H9 (cell line): ENCODE measurements around the gene GP1BB. TPM values are rescaled to one million over a fixed set of nuclear protein-coding genes. Genes with fewer than 3 reads are reported as not detected.

ENCODE experiments used
- DNase-seq: peaks from one replicate; pipeline ENCODE4 v3.0.0-alpha.2; 2017
- H2AFZ ChIP-seq: one replicate; pipeline ENCODE4 v1.6.1; 2013; ENCODE audit warnings: mild to moderate bottlenecking, low read length, control low read depth, moderate library complexity
- H2AK5ac ChIP-seq: 2 replicates; pipeline ENCODE4 v1.6.1; 2013; ENCODE audit warnings: low read length, control low read depth, mixed read lengths; ENCODE audit not compliant: insufficient read length
- H2BK120ac ChIP-seq: one replicate; pipeline ENCODE4 v1.6.1; 2013; ENCODE audit warnings: low read depth, mild to moderate bottlenecking, low read length, control low read depth, inconsistent platforms; ENCODE audit not compliant: poor library complexity, severe bottlenecking
- H2BK12ac ChIP-seq: 2 replicates; pipeline ENCODE4 v1.6.1; 2013; ENCODE audit warnings: low read length, control low read depth, mixed read lengths, low read depth; ENCODE audit not compliant: insufficient read length
- H2BK15ac ChIP-seq: 2 replicates; pipeline ENCODE4 v1.6.1; 2013; ENCODE audit warnings: low read depth, low read length, control low read depth
- H2BK20ac ChIP-seq: one replicate; pipeline ENCODE4 v1.6.1; 2013; ENCODE audit warnings: low read depth, mild to moderate bottlenecking, low read length, control low read depth, inconsistent platforms; ENCODE audit not compliant: poor library complexity, severe bottlenecking
- H2BK5ac ChIP-seq: 2 replicates; pipeline ENCODE4 v1.6.1; 2013; ENCODE audit warnings: low read length, control low read depth, mixed read lengths; ENCODE audit not compliant: insufficient read length
- H3K14ac ChIP-seq: 2 replicates; pipeline ENCODE4 v1.6.1; 2013; ENCODE audit warnings: low read length, control low read depth; ENCODE audit not compliant: insufficient read depth
- H3K18ac ChIP-seq: 2 replicates; pipeline ENCODE4 v1.6.1; 2013; ENCODE audit warnings: low read depth, mild to moderate bottlenecking, mixed read lengths, low read length, control low read depth; ENCODE audit not compliant: insufficient read length
- H3K23ac ChIP-seq: 2 replicates; pipeline ENCODE4 v1.6.1; 2013; ENCODE audit warnings: low read length, control low read depth, mixed read lengths, low read depth; ENCODE audit not compliant: insufficient read length
- H3K23me2 ChIP-seq: 2 replicates; pipeline ENCODE4 v1.6.1; 2013; ENCODE audit warnings: low read depth, mild to moderate bottlenecking, mixed read lengths, low read length, control low read depth; ENCODE audit not compliant: insufficient read length, poor library complexity, severe bottlenecking
- H3K27ac ChIP-seq: 2 replicates; pipeline ENCODE4 v1.5.1; 2013; ENCODE audit warnings: low read length, control low read depth, mixed read lengths, low read depth; ENCODE audit not compliant: insufficient read length
- H3K27me3 ChIP-seq: 2 replicates; pipeline ENCODE4 v1.6.1; 2013; ENCODE audit warnings: low read length, control low read depth, inconsistent platforms; ENCODE audit not compliant: insufficient read depth
- H3K4ac ChIP-seq: 2 replicates; pipeline ENCODE4 v1.6.1; 2013; ENCODE audit warnings: low read depth, mild to moderate bottlenecking, control low read depth, inconsistent platforms, low read length, moderate library complexity
- H3K4me1 ChIP-seq: 2 replicates; pipeline ENCODE4 v1.6.1; 2013; ENCODE audit warnings: low read length, control low read depth, inconsistent platforms; ENCODE audit not compliant: insufficient read depth
- H3K4me2 ChIP-seq: 2 replicates; pipeline ENCODE4 v1.6.1; 2013; ENCODE audit warnings: low read length, control low read depth, mixed read lengths; ENCODE audit not compliant: insufficient read length, insufficient read depth
- H3K56ac ChIP-seq: 2 replicates; pipeline ENCODE4 v1.6.1; 2013; ENCODE audit warnings: low read depth, mild to moderate bottlenecking, mixed read lengths, low read length, control low read depth; ENCODE audit not compliant: insufficient read length
- H3K79me1 ChIP-seq: 2 replicates; pipeline ENCODE4 v1.6.1; 2013; ENCODE audit warnings: low read depth, mild to moderate bottlenecking, moderate library complexity, low read length, control low read depth, inconsistent platforms; ENCODE audit not compliant: insufficient read depth, poor library complexity, severe bottlenecking
- H3K79me2 ChIP-seq: 2 replicates; pipeline ENCODE4 v1.6.1; 2013; ENCODE audit warnings: low read length, control low read depth, inconsistent platforms; ENCODE audit not compliant: insufficient read depth
- H3K9ac ChIP-seq: 2 replicates; pipeline ENCODE4 v1.6.1; 2013; ENCODE audit warnings: low read length, control low read depth, mixed read lengths; ENCODE audit not compliant: insufficient read length; ENCODE audit errors: extremely low read depth
- H3K9me3 ChIP-seq: one replicate; pipeline ENCODE4 v1.6.1; 2013; ENCODE audit warnings: low read depth, low read length, inconsistent platforms; ENCODE audit not compliant: control insufficient read depth
- H3T11ph ChIP-seq: one replicate; pipeline ENCODE4 v1.6.1; 2013; ENCODE audit warnings: mild to moderate bottlenecking, low read length, control low read depth, inconsistent platforms
- H4K20me1 ChIP-seq: one replicate; pipeline ENCODE4 v1.6.1; 2013; ENCODE audit not compliant: control insufficient read depth, insufficient read length, insufficient read depth
- H4K5ac ChIP-seq: 2 replicates; pipeline ENCODE4 v1.6.1; 2013; ENCODE audit warnings: low read depth, mild to moderate bottlenecking, mixed read lengths, low read length, control low read depth; ENCODE audit not compliant: insufficient read length
- H4K8ac ChIP-seq: replicated peaks from 2 replicates; pipeline ENCODE4 v1.6.1; 2013; ENCODE audit warnings: low read length, control low read depth, mixed read lengths, low read depth; ENCODE audit not compliant: insufficient read length
- H4K91ac ChIP-seq: 2 replicates; pipeline ENCODE4 v1.6.1; 2013; ENCODE audit warnings: low read depth, mild to moderate bottlenecking, moderate library complexity, mixed read lengths, low read length, control low read depth; ENCODE audit not compliant: insufficient read length
- H3K27ac Mint-ChIP-seq, 3 experiments: 2 replicates in 2 of 3; 3 replicates in 1 of 3; pipeline ENCODE4 v1.8.0; 2020 to 2021; ENCODE audit warnings: mixed read lengths in 3 of 3, mild to moderate bottlenecking in 1 of 3, moderate library complexity in 1 of 3
- H3K27me3 Mint-ChIP-seq: 2 replicates; pipeline ENCODE4 v1.8.0; 2021; ENCODE audit warnings: low read depth, mild to moderate bottlenecking, moderate library complexity, mixed read lengths
- H3K36me3 Mint-ChIP-seq, 3 experiments: 2 replicates in 2 of 3; 3 replicates in 1 of 3; pipeline ENCODE4 v1.8.0; 2020 to 2021; ENCODE audit warnings: low read depth in 3 of 3, mixed read lengths in 3 of 3; ENCODE audit not compliant: insufficient read depth in 1 of 3
- H3K4me1 Mint-ChIP-seq, 2 experiments: 2 replicates each; pipeline ENCODE4 v1.8.0; 2020; ENCODE audit warnings: mixed read lengths in 2 of 2
- H3K4me3 Mint-ChIP-seq, 2 experiments: 2 replicates in 1 of 2; 3 replicates in 1 of 2; pipeline ENCODE4 v1.8.0; 2020 to 2021; ENCODE audit warnings: mild to moderate bottlenecking in 2 of 2, mixed read lengths in 2 of 2, moderate library complexity in 1 of 2
- H3K9me3 Mint-ChIP-seq, 2 experiments: 2 replicates in 1 of 2; 3 replicates in 1 of 2; pipeline ENCODE4 v1.8.0; 2020; ENCODE audit warnings: mild to moderate bottlenecking in 2 of 2, mixed read lengths in 2 of 2, moderate library complexity in 1 of 2
- CTCF ChIP-seq: fragments of 200-600 bp; sonication (generic); conservative IDR thresholded peaks from 3 replicates; pipeline ENCODE4 v1.8.0; 2021; ENCODE audit warnings: antibody characterized with exemption, mild to moderate bottlenecking
- WGBS: extraction: QIAGEN DNeasy Blood & Tissue Kit; methylation state at CpG from one replicate; pipeline ENCODE4 v1.1.7; 2013; ENCODE audit warnings: missing lambda C conversion rate, low lambda C conversion rate, mixed read lengths; ENCODE audit not compliant: insufficient read length; ENCODE audit errors: extremely low coverage; 5-methylcytosine and 5-hydroxymethylcytosine counted together
- total RNA-seq: library from RNA; stranded (reverse); gene quantifications from 2 replicates; pipeline ENCODE4 v1.2.1, GENCODE V29; 2021

GP1BB gene
- total RNA-seq, 1 experiment from 2014 or later, result 3.4 TPM

- H3K27me3 ChIP-seq, result peaks cover 77% of the 10 kb centered on the region; the same call in 1 of the 2 replicates
- WGBS, result no CpG with 5 or more reads among the region's 89 CpGs
Measured at GRCh38 chr22:19723983-19724827, 866 bp downstream of the GP1BB start.

More at GRCh38 chr22:19723983-19724827, 866 bp downstream of the GP1BB start:
- H3K23ac ChIP-seq, result no peak overlapping the region
- DNase-seq, result peak; percentile 79
- no peak overlapping the region for H3K9ac ChIP-seq
- H3K79me2 ChIP-seq, result no peaks in the 10 kb centered on the region
- no peak overlapping the region for H2BK12ac ChIP-seq
- TF ChIP-seq CTCF, result peak; percentile 39; the same call in 2 of the 3 replicates
- peaks cover 7 to 16% (median 14%) of the 10 kb centered on the region in 3 experiments; a peak in 6 of 7 replicates for H3K36me3 Mint-ChIP-seq
- H3K4ac ChIP-seq, result no peak overlapping the region
- peaks cover 95% of the 10 kb centered on the region for H3K27me3 Mint-ChIP-seq
- H3K56ac ChIP-seq, result no peak overlapping the region
- H3K27ac Mint-ChIP-seq, result no peak overlapping the region
- peak overlapping the region; percentile 31 to 71 for H3K4me3 Mint-ChIP-seq
- H4K5ac ChIP-seq, result no peak overlapping the region
- no peak overlapping the region for H3K18ac ChIP-seq
- no peak overlapping the region for H2BK5ac ChIP-seq
- H3K4me1 ChIP-seq, result no peaks in the 10 kb centered on the region
- H4K20me1 ChIP-seq, result peaks cover 9% of the 10 kb centered on the region
- no peak overlapping the region for H2AFZ ChIP-seq
- peaks cover 13 to 25% of the 10 kb centered on the region in 2 experiments; a peak in 4 of 5 replicates for H3K9me3 Mint-ChIP-seq
- H3K4me2 ChIP-seq, result peak overlapping the region; percentile 54
- peaks cover 7% of the 10 kb centered on the region for H3K23me2 ChIP-seq
- H3T11ph ChIP-seq, result no peak overlapping the region
- H2BK20ac ChIP-seq, result no peak overlapping the region
- H3K4me1 Mint-ChIP-seq, result peaks cover 13 to 33% of the 10 kb centered on the region in 2 experiments
- no peak overlapping the region for H4K8ac ChIP-seq
- H4K91ac ChIP-seq, result no peak overlapping the region
- H3K27ac ChIP-seq, result no peak overlapping the region
- H3K9me3 ChIP-seq, result no peaks in the 10 kb centered on the region
- no peak overlapping the region for H3K14ac ChIP-seq
- H3K79me1 ChIP-seq, result no peaks in the 10 kb centered on the region
- no peak overlapping the region for H2BK15ac ChIP-seq
- H2BK120ac ChIP-seq, result no peak overlapping the region
- H2AK5ac ChIP-seq, result no peak overlapping the region
